Activated CD4-positive, CD25-positive, alpha-beta regulatory T cell (primary cell): Measurements from ENCODE around the gene NAB2.
"Not testable (repeated sequence)": the region's sequence is repeated elsewhere in the genome, so short reads cannot be mapped to it uniquely, and the experiment has no call there.

Source experiments
- DNase-seq, 4 experiments: peaks; one replicate each; lab custom pipeline; 2025; lab: John Stamatoyannopoulos, UW

Gene NAB2

GRCh38 chr12:57111031-57111734 is 22.3 kb downstream of the NAB2 start, which contains the start of gene STAT6:
STAT6 (minus strand) TSS chr12:57111362; CDS start chr12:57108278, 3,084 bp downstream.
- DNase-seq: peak; percentile 25 to 70 (median 60)

DNA sequence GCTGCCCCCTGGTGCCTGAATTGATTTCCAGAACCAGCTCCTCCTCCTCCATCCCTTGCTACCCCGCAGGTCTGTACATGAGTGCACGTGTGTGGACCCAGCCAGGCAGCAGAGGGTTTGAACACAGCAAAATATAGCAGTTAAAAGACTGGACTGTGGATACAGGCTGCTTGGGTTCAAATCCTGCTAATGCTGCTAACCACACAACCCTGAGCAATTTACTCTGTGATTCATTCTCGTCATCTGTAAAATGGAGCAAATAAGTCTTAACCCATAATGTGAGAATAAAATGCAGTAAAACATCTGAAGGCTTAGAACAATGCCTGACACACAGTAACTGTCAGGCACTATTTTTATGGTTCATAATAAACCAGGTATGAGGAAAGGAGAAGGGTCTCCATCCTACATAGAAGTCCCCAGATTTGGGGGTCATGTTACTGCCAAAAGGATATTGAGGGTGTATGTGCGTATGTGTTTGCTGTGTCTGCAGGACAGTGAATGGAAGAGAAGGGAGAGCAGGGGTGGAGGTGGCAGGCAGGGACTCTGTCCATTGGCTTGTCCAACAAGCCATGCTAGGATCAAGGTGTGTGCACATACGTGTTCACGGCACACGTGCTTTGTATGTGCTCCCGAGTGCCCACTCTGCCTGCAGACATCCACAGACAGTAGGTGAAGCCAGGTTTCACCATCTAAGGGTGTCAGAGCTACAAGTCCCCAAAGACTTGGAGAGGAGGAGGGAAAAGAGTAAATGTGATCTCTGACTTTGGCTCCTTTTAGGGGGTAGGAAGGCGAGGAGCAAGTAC is 23.8 kb downstream of the NAB2 start:
- DNase-seq: no peak

GRCh38 chr12:57116580-57117281 is 27.8 kb downstream of the NAB2 start:
- DNase-seq: no peak

GRCh38 chr12:57118711-57119271 is 29.9 kb downstream of the NAB2 start:
- no peak for DNase-seq

GRCh38 chr12:57119294-57120085 is 30.6 kb downstream of the NAB2 start:
- DNase-seq: no peak

GRCh38 chr12:57120718-57121117 is 31.8 kb downstream of the NAB2 start:
- DNase-seq: not testable (repeated sequence)

DNA sequence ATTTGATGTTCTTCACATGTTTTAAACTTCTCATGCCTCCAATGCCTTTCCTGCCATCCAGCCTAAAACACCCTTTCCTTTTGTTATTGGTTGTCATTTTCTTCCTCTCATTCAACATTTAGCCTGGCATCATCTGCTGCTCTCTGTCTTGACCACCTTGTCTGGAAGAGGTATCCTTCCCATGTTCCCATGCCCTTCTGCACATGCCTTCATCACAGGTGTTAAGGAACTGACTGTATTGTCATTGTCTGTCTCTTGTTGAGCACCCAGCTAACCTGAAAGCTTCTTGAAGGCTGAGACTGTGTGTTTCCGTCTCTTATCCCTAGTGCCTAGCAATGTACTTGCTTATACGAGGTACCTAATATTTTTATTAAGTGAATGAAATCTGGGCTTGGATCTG is 34.9 kb downstream of the NAB2 start:
- DNase-seq: no peak

- DNase-seq: peak; percentile 41 to 57 (median 50)
Measured at GRCh38 chr12:57124261-57124877, 35.5 kb downstream of the NAB2 start.

GRCh38 chr12:57126061-57126460 is 37.1 kb downstream of the NAB2 start:
- DNase-seq: no peak

GRCh38 chr12:57126561-57126960 is 37.6 kb downstream of the NAB2 start:
- no peak for DNase-seq

DNA sequence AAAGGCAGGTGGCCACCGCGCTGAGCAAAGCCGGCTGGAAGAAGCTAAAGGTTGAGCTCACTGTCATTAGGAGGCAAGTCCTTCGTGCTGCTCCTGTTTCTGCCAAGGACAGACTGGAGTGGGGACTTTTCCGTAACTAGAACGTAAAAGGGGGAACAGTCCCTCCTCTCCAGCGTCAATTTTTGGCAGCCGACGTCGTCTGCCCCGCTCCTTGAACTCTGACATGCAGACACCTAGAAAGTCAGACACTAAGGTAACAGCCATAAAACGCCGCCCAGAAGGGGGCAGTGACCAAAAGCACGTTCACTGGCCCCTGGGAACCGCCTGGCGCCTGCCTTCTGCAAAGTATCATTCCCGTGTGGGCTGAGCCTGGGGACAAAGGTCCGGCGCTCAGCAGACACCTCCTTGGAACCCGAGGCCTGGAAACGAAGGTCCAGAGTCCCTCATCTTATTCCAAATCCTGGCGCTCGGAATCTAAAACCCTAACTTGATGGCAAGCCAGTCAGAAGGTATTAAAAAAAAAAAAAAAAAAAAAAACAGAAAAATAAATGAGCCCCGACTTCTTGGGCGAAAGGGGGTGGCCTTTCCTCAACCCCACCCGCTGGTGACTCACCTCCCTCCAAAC is 38.3 kb downstream of the NAB2 start:
- DNase-seq: peak in 2 of 4 experiments; percentile 14 to 15

- DNase-seq: peak; percentile 28 to 54 (median 46)
Measured at GRCh38 chr12:57127726-57128518, 39.0 kb downstream of the NAB2 start, which contains the start of gene LRP1. LRP1 (plus strand) TSS chr12:57128483; CDS start chr12:57128965, 482 bp downstream.

- no peak for DNase-seq
Measured at GRCh38 chr12:57128519-57129247, 39.8 kb downstream of the NAB2 start.

DNA sequence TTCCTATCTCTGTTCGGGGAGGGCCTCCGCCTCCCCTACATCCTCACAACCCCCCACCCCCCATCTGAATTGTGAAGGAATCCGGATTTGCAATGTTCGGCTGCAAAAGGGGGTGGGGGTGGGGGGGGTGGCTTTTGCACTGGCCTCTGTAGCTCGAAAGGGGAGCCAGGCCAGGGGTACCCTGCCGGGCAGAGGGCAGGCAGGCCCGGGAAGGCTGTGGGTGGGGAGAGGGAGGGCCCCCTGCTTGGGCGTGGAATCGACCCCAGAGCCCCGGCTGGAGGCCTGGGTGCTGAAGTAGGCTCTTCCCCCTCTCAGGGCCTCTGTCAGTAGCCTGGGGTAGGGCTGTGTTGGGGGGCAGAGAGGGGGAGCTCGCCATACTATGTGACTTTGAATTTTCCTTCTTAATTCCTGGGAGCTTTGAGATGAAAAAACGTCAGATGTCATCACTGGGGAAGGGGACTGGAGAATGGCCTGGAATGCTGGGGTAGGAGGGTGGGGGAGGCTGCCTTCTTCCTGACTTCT is 40.5 kb downstream of the NAB2 start:
- DNase-seq: no peak

DNA sequence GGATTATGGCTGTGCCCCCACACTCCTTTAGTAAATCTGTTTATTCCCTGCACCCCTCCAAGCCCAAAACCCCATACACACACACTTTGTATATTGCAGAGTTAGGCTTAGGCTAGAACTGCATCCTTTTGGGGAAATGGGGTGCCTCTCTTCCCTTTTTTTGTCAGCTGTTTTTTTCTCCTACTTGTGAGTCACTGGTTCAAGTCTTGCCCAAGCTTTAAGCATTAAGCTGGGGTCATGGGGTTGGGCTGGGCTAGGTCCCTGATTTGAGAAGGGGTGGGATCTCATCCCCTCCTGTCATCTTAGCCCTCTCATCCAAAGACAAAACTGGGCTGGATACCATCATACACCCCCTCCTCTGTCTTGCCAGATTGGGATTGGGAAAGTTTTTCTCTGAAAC is 41.0 kb downstream of the NAB2 start:
- no peak for DNase-seq

- DNase-seq: no peak
Measured at GRCh38 chr12:57130941-57131340, 42.0 kb downstream of the NAB2 start.

GRCh38 chr12:57131896-57132744 is 43.2 kb downstream of the NAB2 start:
- no peak for DNase-seq
